Amniotic stem cell (primary cell): Measurements from ENCODE around the gene CCDC54.
A peak's percentile ranks its signal among the peaks of the same experiment; 100 is the strongest.
"Not testable (repeated sequence)": the region's sequence is repeated elsewhere in the genome, so short reads cannot be mapped to it uniquely, and the experiment has no call there.

ENCODE experiments used
- DNase-seq: peaks from one replicate; lab custom pipeline; 2025; lab: John Stamatoyannopoulos, UW

Gene CCDC54

GRCh38 chr3:107377151-107377550 is at the start of gene CCDC54:
Gene CCDC54 (plus strand): TSS chr3:107377439. CDS start chr3:107377588, 149 bp downstream.
- DNase-seq: no peak

GRCh38 chr3:107328069-107328468 is 49.2 kb upstream of the CCDC54 start:
- no peak for DNase-seq

GRCh38 chr3:107329088-107329487 is 48.2 kb upstream of the CCDC54 start:
- DNase-seq: no peak

GRCh38 chr3:107339690-107340089 is 37.5 kb upstream of the CCDC54 start:
- not testable (repeated sequence) for DNase-seq

- DNase-seq: no peak
Measured at GRCh38 chr3:107344722-107345121, 32.5 kb upstream of the CCDC54 start.

- DNase-seq: no peak
Measured at GRCh38 chr3:107345822-107346405, 31.3 kb upstream of the CCDC54 start.

- no peak for DNase-seq
Measured at GRCh38 chr3:107346564-107346963, 30.7 kb upstream of the CCDC54 start.

- no peak for DNase-seq
Measured at GRCh38 chr3:107347751-107348150, 29.5 kb upstream of the CCDC54 start.

GRCh38 chr3:107356706-107357105 is 20.5 kb upstream of the CCDC54 start:
- DNase-seq: no peak

- no peak for DNase-seq
Measured at GRCh38 chr3:107361633-107362032, 15.6 kb upstream of the CCDC54 start.

GRCh38 chr3:107365051-107365450 is 12.2 kb upstream of the CCDC54 start:
- DNase-seq: no peak

GRCh38 chr3:107366766-107367165 is 10.5 kb upstream of the CCDC54 start:
- no peak for DNase-seq

- peak; percentile 12 for DNase-seq
Measured at GRCh38 chr3:107367353-107367752, 9.9 kb upstream of the CCDC54 start.

GRCh38 chr3:107368654-107369398 is 8.4 kb upstream of the CCDC54 start:
- DNase-seq: no peak

GRCh38 chr3:107369791-107370190 is 7.4 kb upstream of the CCDC54 start:
- no peak for DNase-seq

GRCh38 chr3:107370907-107371306 is 6.3 kb upstream of the CCDC54 start:
- DNase-seq: no peak

GRCh38 chr3:107372506-107372905 is 4.7 kb upstream of the CCDC54 start:
- DNase-seq: no peak

- no peak for DNase-seq
Measured at GRCh38 chr3:107373896-107374295, 3.3 kb upstream of the CCDC54 start.

GRCh38 chr3:107375682-107376081 is 1.6 kb upstream of the CCDC54 start:
- no peak for DNase-seq

GRCh38 chr3:107382631-107383030 is 5.4 kb downstream of the CCDC54 start:
- no peak for DNase-seq

- DNase-seq: no peak
Measured at GRCh38 chr3:107384428-107384827, 7.2 kb downstream of the CCDC54 start.

- DNase-seq: no peak
Measured at GRCh38 chr3:107384907-107385306, 7.7 kb downstream of the CCDC54 start.

- no peak for DNase-seq
Measured at GRCh38 chr3:107387555-107387954, 10.3 kb downstream of the CCDC54 start.
